Activated CD4-positive, alpha-beta memory T cell treated with anti-CD3 and anti-CD28 coated beads, Interleukin-2, amount 10 ng/mL, durations not matched to agents 7 days and 5 days (primary cell): ENCODE results near the gene ZNF740. TPM values are rescaled to one million over a fixed set of nuclear protein-coding genes. Genes with fewer than 3 reads are reported as not detected.
"Not testable (repeated sequence)": the region's sequence is repeated elsewhere in the genome, so short reads cannot be mapped to it uniquely, and the experiment has no call there.

Experiments
- CTCF ChIA-PET: fragments of 350-600 bp; sonication (Branson Sonifier 250); formaldehyde crosslinking; loops from one replicate; lab custom pipeline; 2021; ENCODE audit warnings: antibody characterized with exemption, inconsistent platforms; lab: Charles Lee
- POLR2A ChIA-PET: fragments of 350-600 bp; sonication (Branson Sonifier 250); formaldehyde crosslinking; loops from one replicate; lab custom pipeline; 2021; ENCODE audit warnings: antibody characterized with exemption; lab: Charles Lee
- DNase-seq: peaks from one replicate; pipeline ENCODE4 v3.0.0-alpha.2; 2020
- H3K27ac Mint-ChIP-seq: one replicate; pipeline ENCODE4 v1.8.0; 2021; ENCODE audit warnings: mild to moderate bottlenecking, mixed read lengths
- H3K27me3 Mint-ChIP-seq: one replicate; pipeline ENCODE4 v1.8.0; 2021; ENCODE audit warnings: mixed read lengths
- H3K36me3 Mint-ChIP-seq: one replicate; pipeline ENCODE4 v1.8.0; 2021; ENCODE audit warnings: low read depth, mixed read lengths
- H3K4me1 Mint-ChIP-seq: one replicate; pipeline ENCODE4 v1.8.0; 2021; ENCODE audit warnings: mixed read lengths
- H3K4me3 Mint-ChIP-seq: one replicate; pipeline ENCODE4 v1.8.0; 2021; ENCODE audit warnings: mild to moderate bottlenecking, mixed read lengths
- H3K9me3 Mint-ChIP-seq: one replicate; pipeline ENCODE4 v1.8.0; 2021; ENCODE audit warnings: mixed read lengths
- total RNA-seq, 2 experiments: library from RNA; stranded (reverse); gene quantifications; one replicate each; pipeline ENCODE4 v1.2.3, GENCODE V29; 2021

Gene ZNF740
- total RNA-seq, 2 experiments from 2014 or later: 33.7 to 45.5 TPM

DNA sequence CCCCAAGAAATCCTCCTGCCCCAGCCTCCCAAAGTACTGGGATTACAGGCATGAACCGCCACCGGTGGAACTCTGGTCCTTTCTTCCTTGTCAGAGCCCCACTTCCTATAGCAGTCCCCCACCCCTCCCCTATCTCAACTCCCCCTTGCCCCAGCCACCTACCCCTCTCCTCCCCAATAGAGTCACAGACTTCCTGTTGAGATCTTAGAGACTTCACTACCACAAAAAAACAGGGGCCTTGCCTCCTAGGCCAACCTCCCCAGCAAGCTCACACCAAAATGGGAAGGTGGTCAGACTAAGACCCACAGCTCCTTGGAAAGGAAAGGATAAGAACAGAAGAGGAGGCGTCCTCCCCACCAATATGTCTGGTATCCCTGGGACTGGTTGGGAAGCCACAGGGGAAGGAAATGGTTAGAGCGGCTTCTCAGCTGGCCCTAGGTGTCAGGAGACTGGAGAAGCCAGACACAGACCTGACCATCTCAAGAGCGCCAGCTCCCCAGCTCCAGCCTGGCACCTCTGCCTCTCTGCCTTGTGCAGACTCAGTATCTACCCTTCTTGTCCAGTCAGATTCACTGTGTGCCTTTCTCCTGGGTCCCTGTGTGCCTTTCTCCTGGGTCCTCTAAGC lies 18.1 kb downstream of the ZNF740 start:
- Mint-ChIP-seq H3K36me3 (peaks cover 77% of the 10 kb centered on the region), H3K27ac (peak overlapping the region; percentile 84), H3K27me3 (no peaks in the 10 kb centered on the region), H3K9me3 (no peaks in the 10 kb centered on the region), H3K4me3 (peak overlapping the region; percentile 57), H3K4me1 (peaks cover 75% of the 10 kb centered on the region)
- POLR2A ChIA-PET: interaction anchor here (0.6 to 14.6 kb wide), 17 partner anchors 9 to 147 kb away, joined by 3 to 263 read pairs (median 5); partner anchors contain the start of genes AAAS, CSAD, ESPL1 and ITGB7
- DNase-seq: peak; percentile 45
- CTCF ChIA-PET: interaction anchor here (1.0 to 8.9 kb wide), 21 partner anchors 8 to 143 kb away, joined by 3 to 74 read pairs (median 4); partner anchors contain the start of genes AAAS, CSAD, ESPL1 and MYG1

DNA sequence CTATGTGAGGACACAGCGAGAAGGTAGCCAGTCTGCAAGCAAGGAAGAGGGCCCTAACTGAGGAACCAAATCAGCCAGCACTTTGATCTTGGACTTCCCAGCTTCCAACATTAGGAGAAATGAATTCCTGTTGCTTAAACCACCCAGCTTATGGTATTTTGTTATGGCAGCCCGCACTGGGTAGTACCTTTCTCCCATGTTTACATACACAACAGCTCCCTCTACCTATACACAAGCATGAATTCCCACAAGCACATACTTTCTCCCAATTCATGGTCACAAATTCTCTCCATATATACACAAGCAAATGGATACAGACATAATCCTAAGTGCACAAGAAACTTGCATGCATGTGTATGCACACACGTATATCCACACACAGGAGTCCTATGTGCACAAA lies 19.2 kb downstream of the ZNF740 start:
- no peaks in the 10 kb centered on the region for H3K27me3 Mint-ChIP-seq
- DNase-seq: no peak
- H3K27ac Mint-ChIP-seq: peak overlapping the region; percentile 84
- peak overlapping the region; percentile 15 for H3K4me3 Mint-ChIP-seq
- H3K36me3 Mint-ChIP-seq: peaks cover 76% of the 10 kb centered on the region
- CTCF ChIA-PET: interaction anchor here (0.9 to 8.9 kb wide), 13 partner anchors 9 to 144 kb away, joined by 3 to 74 read pairs (median 4); partner anchors contain the start of genes CSAD, ESPL1 and ZNF740
- H3K9me3 Mint-ChIP-seq: no peaks in the 10 kb centered on the region
- H3K4me1 Mint-ChIP-seq: peaks cover 82% of the 10 kb centered on the region
- POLR2A ChIA-PET: interaction anchor here (1.0 to 14.6 kb wide), 9 partner anchors 8 to 145 kb away, joined by 3 to 263 read pairs (median 6); partner anchors contain the start of genes CSAD, ESPL1, ITGB7 and MYG1

DNA sequence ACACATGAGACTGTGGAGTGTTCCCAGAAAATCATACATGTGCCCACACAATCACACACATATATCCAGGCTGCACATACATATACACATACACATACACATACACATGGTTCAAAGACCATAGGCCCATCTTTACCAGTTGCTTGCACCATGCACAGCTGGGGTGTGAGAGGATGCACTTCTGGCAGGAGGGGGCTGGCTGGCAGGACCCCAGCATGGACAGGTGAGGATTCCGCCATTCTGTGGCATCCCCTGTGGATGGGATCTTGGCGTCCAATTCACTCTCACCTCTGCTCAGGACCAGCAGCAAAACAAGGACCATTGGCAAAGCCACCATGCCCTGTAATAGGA lies 19.6 kb downstream of the ZNF740 start:
- ChIA-PET CTCF (interaction anchor here (0.9 to 8.9 kb wide), 9 partner anchors 13 to 121 kb away, joined by 3 to 74 read pairs (median 5); partner anchors contain the start of genes AAAS, CSAD and ZNF740), POLR2A (interaction anchor here (0.9 to 14.6 kb wide), 10 partner anchors 9 to 99 kb away, joined by 3 to 263 read pairs (median 6); partner anchors contain the start of genes CSAD, ESPL1, MYG1 and ZNF740)
- Mint-ChIP-seq H3K27ac (peak overlapping the region; percentile 84), H3K9me3 (no peaks in the 10 kb centered on the region), H3K27me3 (no peaks in the 10 kb centered on the region), H3K4me3 (peak overlapping the region; percentile 66), H3K4me1 (peaks cover 84% of the 10 kb centered on the region), H3K36me3 (peaks cover 74% of the 10 kb centered on the region)
- no peak for DNase-seq

GRCh38 chr12:53200458-53201176 lies 20.1 kb downstream of the ZNF740 start:
- CTCF ChIA-PET: interaction anchor here (0.9 to 8.9 kb wide), 7 partner anchors 13 to 121 kb away, joined by 3 to 74 read pairs (median 12); partner anchors contain the start of gene AAAS

DNA sequence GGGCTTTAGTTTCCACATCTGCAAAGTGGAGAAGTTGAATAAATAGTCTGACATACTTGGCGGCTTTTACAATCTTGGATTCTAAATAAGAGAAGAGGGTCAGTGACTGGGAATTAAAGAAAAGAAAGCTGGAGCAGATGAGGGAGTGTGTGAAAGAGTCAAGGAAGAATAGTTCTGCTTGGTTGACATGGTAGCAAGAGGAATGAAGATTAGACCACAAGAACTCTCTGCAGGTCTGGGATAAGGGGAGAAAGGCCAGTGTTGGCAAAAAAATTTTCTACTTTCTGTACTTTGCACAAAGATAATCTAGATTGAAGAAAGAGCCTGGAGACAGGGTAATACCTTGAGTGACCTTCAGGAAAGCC lies 20.6 kb downstream of the ZNF740 start:
- peaks cover 84% of the 10 kb centered on the region for H3K4me1 Mint-ChIP-seq
- CTCF ChIA-PET: interaction anchor here (0.6 to 8.9 kb wide), 8 partner anchors 12 to 991 kb away, joined by 3 to 74 read pairs (median 8); partner anchors contain the start of genes CSAD and ZNF740
- H3K4me3 Mint-ChIP-seq: peak overlapping the region; percentile 66
- H3K27ac Mint-ChIP-seq: peak overlapping the region; percentile 84
- no peak for DNase-seq
- POLR2A ChIA-PET: interaction anchor here (0.9 to 14.6 kb wide), 8 partner anchors 10 to 98 kb away, joined by 3 to 263 read pairs (median 5); partner anchors contain the start of genes CSAD, MYG1 and ZNF740
- H3K9me3 Mint-ChIP-seq: no peaks in the 10 kb centered on the region
- H3K36me3 Mint-ChIP-seq: peaks cover 74% of the 10 kb centered on the region
- H3K27me3 Mint-ChIP-seq: no peaks in the 10 kb centered on the region

More at GRCh38 chr12:53200458-53201176, 20.1 kb downstream of the ZNF740 start:
- Mint-ChIP-seq H3K27ac (peak overlapping the region; percentile 84), H3K27me3 (no peaks in the 10 kb centered on the region), H3K4me3 (peak overlapping the region; percentile 66), H3K9me3 (no peaks in the 10 kb centered on the region), H3K4me1 (peaks cover 84% of the 10 kb centered on the region), H3K36me3 (peaks cover 74% of the 10 kb centered on the region)
- POLR2A ChIA-PET: interaction anchor here (0.9 to 14.6 kb wide), 12 partner anchors 8 to 99 kb away, joined by 3 to 263 read pairs (median 5); partner anchors contain the start of genes CSAD, ESPL1, MYG1 and ZNF740
- peak; percentile 47 for DNase-seq

- Mint-ChIP-seq H3K27me3 (no peaks in the 10 kb centered on the region), H3K9me3 (no peaks in the 10 kb centered on the region), H3K27ac (peak overlapping the region; percentile 73), H3K4me1 (peaks cover 80% of the 10 kb centered on the region), H3K36me3 (peaks cover 74% of the 10 kb centered on the region), H3K4me3 (peak overlapping the region; percentile 41)
- ChIA-PET CTCF (interaction anchor here (0.6 to 8.9 kb wide), 5 partner anchors 12 to 990 kb away, joined by 3 to 74 read pairs (median 9); partner anchors contain the start of genes CSAD and ZNF740), POLR2A (interaction anchor here (1.3 to 14.6 kb wide), 8 partner anchors 10 to 67 kb away, joined by 3 to 263 read pairs (median 5); partner anchors contain the start of genes CSAD and ZNF740)
- no peak for DNase-seq
These were observed 21.1 kb downstream of the ZNF740 start for GRCh38 chr12:53201639-53202038.

- peaks cover 80% of the 10 kb centered on the region for H3K4me1 Mint-ChIP-seq
- peaks cover 71% of the 10 kb centered on the region for H3K36me3 Mint-ChIP-seq
- H3K27ac Mint-ChIP-seq: peak overlapping the region; percentile 73
- H3K27me3 Mint-ChIP-seq, H3K9me3 Mint-ChIP-seq, H3K4me3 Mint-ChIP-seq, DNase-seq: not testable (repeated sequence)
- POLR2A ChIA-PET: interaction anchor here (1.3 to 14.6 kb wide), 6 partner anchors 9 to 67 kb away, joined by 3 to 263 read pairs (median 6); partner anchors contain the start of genes CSAD and ZNF740
- CTCF ChIA-PET: interaction anchor here (1.5 to 8.9 kb wide), 3 partner anchors 11 to 43 kb away, joined by 9 to 74 read pairs (median 12); partner anchors contain the start of genes CSAD and ZNF740
These were observed 21.8 kb downstream of the ZNF740 start for GRCh38 chr12:53202316-53202715.

DNA sequence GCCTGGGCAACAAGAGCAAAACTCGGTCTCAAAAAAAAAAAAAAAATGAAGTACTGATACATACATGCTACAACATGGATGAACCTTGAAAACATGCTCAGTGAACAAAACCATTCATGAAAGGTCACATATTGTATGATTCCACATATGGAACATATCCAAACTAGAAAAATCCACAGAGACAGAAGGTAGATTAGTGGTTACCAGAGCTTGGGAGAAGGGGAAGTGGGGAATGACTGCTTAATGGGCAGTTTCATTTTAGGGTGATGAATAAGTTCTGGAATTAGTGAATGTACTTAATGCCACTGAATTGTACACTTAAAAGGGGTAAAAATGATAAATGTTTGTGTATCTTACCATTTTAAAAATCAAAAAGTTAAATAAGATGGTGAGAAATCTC lies 23.8 kb downstream of the ZNF740 start:
- H3K36me3 Mint-ChIP-seq: peaks cover 62% of the 10 kb centered on the region
- no peaks in the 10 kb centered on the region for H3K9me3 Mint-ChIP-seq
- peak overlapping the region; percentile 41 for H3K27ac Mint-ChIP-seq
- H3K4me1 Mint-ChIP-seq: peaks cover 82% of the 10 kb centered on the region
- no peak for DNase-seq
- no peaks in the 10 kb centered on the region for H3K27me3 Mint-ChIP-seq
- POLR2A ChIA-PET: interaction anchor here (1.3 to 14.6 kb wide), 3 partner anchors 9 to 18 kb away, joined by 3 to 263 read pairs (median 117); partner anchors contain the start of genes CSAD and ZNF740
- CTCF ChIA-PET: interaction anchor here (2.2 to 8.9 kb wide), 2 partner anchors 9 to 15 kb away, joined by 7 to 74 read pairs; no protein-coding TSS in a partner anchor
- peak overlapping the region; percentile 78 for H3K4me3 Mint-ChIP-seq

GRCh38 chr12:53205747-53206419 lies 25.4 kb downstream of the ZNF740 start:
- peak overlapping the region; percentile 78 for H3K4me3 Mint-ChIP-seq
- no peaks in the 10 kb centered on the region for H3K9me3 Mint-ChIP-seq
- DNase-seq: peak; percentile 90
- H3K36me3 Mint-ChIP-seq: peaks cover 59% of the 10 kb centered on the region
- ChIA-PET POLR2A (interaction anchor here (0.9 to 14.6 kb wide), 14 partner anchors 7 to 276 kb away, joined by 3 to 263 read pairs (median 6); partner anchors contain the start of genes AAAS, CSAD, SP1 and ZNF740), CTCF (interaction anchor here (1.0 to 15.2 kb wide), 8 partner anchors 8 to 115 kb away, joined by 3 to 211 read pairs (median 5); partner anchors contain the start of gene AAAS)
- no peaks in the 10 kb centered on the region for H3K27me3 Mint-ChIP-seq
- H3K27ac Mint-ChIP-seq: peak overlapping the region; percentile 84
- peaks cover 82% of the 10 kb centered on the region for H3K4me1 Mint-ChIP-seq

DNA sequence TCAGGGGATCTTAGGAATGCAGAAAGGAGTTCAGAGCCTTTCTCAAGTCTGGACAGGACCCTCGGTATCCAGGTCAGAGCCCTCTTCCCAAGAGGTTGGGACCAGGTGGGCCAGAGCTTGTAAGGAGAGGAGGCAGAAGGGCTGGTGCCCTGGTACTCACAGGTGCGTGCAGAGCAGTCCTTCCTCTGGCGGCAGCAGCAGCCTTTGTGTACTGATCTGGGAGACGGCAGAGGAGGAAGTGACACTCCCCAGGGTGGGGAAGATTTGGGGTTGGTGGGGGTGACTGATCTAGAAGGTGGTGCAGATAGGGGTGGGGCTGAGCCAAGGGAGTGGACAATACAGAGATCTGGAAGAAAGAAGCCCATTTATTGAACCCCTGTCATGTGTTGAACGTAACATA lies 26.5 kb downstream of the ZNF740 start, which contains the start of gene ITGB7:
Gene ITGB7 (minus strand): TSS at position 210 of the 400 bp plus-strand sequence. CDS start 6,808 bp downstream, outside the sequence.
- H3K27me3 Mint-ChIP-seq: no peaks in the 10 kb centered on the region
- H3K4me3 Mint-ChIP-seq: peak within 1 kb of the TSS; percentile 78
- no peaks in the 10 kb centered on the region for H3K9me3 Mint-ChIP-seq
- DNase-seq: peak; percentile 84
- ChIA-PET CTCF (interaction anchor here (0.8 to 15.2 kb wide), 9 partner anchors 9 to 114 kb away, joined by 3 to 211 read pairs (median 3); partner anchors contain the start of genes AAAS and PFDN5), POLR2A (interaction anchor here (0.9 to 14.6 kb wide), 17 partner anchors 9 to 275 kb away, joined by 3 to 263 read pairs (median 6); partner anchors contain the start of genes AAAS, CSAD, ESPL1 and PFDN5)
- peaks cover 78% of the 10 kb centered on the region for H3K4me1 Mint-ChIP-seq
- peak within 1 kb of the TSS; percentile 89 for H3K27ac Mint-ChIP-seq
- peaks cover 64% of the 10 kb centered on the region for H3K36me3 Mint-ChIP-seq

GRCh38 chr12:53208435-53208834 lies 27.9 kb downstream of the ZNF740 start:
- Mint-ChIP-seq H3K4me3 (peak overlapping the region; percentile 82), H3K27me3 (no peaks in the 10 kb centered on the region), H3K9me3 (no peaks in the 10 kb centered on the region), H3K4me1 (peaks cover 79% of the 10 kb centered on the region), H3K36me3 (peaks cover 71% of the 10 kb centered on the region), H3K27ac (peak overlapping the region; percentile 89)
- POLR2A ChIA-PET: interaction anchor here (0.6 to 14.6 kb wide), 19 partner anchors 8 to 292 kb away, joined by 3 to 263 read pairs (median 5); partner anchors contain the start of genes AAAS, CSAD, ESPL1 and PFDN5
- CTCF ChIA-PET: interaction anchor here (0.6 to 15.2 kb wide), 16 partner anchors 10 to 213 kb away, joined by 3 to 211 read pairs (median 6); partner anchors contain the start of genes AAAS, CSAD, ESPL1 and PFDN5
- no peak for DNase-seq
